HG02678 (cell line): ENCODE measurements around the gene LILRA2.
"Not testable (repeated sequence)": the region's sequence is repeated elsewhere in the genome, so short reads cannot be mapped to it uniquely, and the experiment has no call there.

Experiments used
- ATAC-seq: cut with Tn5 transposase; IDR thresholded peaks from one replicate; pipeline ENCODE4 v1.9.1; 2021; ENCODE audit warnings: mild to moderate bottlenecking, moderate library complexity; ENCODE audit not compliant: unreplicated experiment

The LILRA2 gene

GRCh38 chr19:54573330-54573872 is at the start of gene LILRA2:
TSS of gene LILRA2 (plus strand) at chr19:54573790. CDS start at chr19:54573879, 89 bp downstream.
- no peak for ATAC-seq

- no peak for ATAC-seq
Observed at GRCh38 chr19:54525636-54526035, 48.0 kb upstream of the LILRA2 start.

GRCh38 chr19:54526972-54527371 is 46.6 kb upstream of the LILRA2 start:
- ATAC-seq: no peak

GRCh38 chr19:54530866-54531265 is 42.7 kb upstream of the LILRA2 start:
- no peak for ATAC-seq

- peak; percentile 63 for ATAC-seq
Observed at GRCh38 chr19:54532528-54532927, 41.1 kb upstream of the LILRA2 start.

- no peak for ATAC-seq
Observed at GRCh38 chr19:54533476-54533875, 40.1 kb upstream of the LILRA2 start.

- no peak for ATAC-seq
Observed at GRCh38 chr19:54534156-54534555, 39.4 kb upstream of the LILRA2 start.

GRCh38 chr19:54535601-54536000 is 38.0 kb upstream of the LILRA2 start:
- no peak for ATAC-seq

GRCh38 chr19:54536956-54537355 is 36.6 kb upstream of the LILRA2 start:
- no peak for ATAC-seq

- ATAC-seq: no peak
Observed at GRCh38 chr19:54541712-54542111, 31.9 kb upstream of the LILRA2 start.

GRCh38 chr19:54548806-54549205 is 24.8 kb upstream of the LILRA2 start:
- no peak for ATAC-seq

GRCh38 chr19:54549224-54549623 is 24.4 kb upstream of the LILRA2 start:
- ATAC-seq: no peak

- no peak for ATAC-seq
Observed at GRCh38 chr19:54551293-54551692, 22.3 kb upstream of the LILRA2 start.

GRCh38 chr19:54551950-54552912 is 21.4 kb upstream of the LILRA2 start:
- ATAC-seq: no peak

GRCh38 chr19:54552913-54553310 is 20.7 kb upstream of the LILRA2 start:
- ATAC-seq: no peak

- ATAC-seq: no peak
Observed at GRCh38 chr19:54554006-54554405, 19.6 kb upstream of the LILRA2 start.

GRCh38 chr19:54554896-54555295 is 18.7 kb upstream of the LILRA2 start:
- no peak for ATAC-seq

- no peak for ATAC-seq
Observed at GRCh38 chr19:54556194-54556593, 17.4 kb upstream of the LILRA2 start.

- no peak for ATAC-seq
Observed at GRCh38 chr19:54558339-54558738, 15.3 kb upstream of the LILRA2 start.

- no peak for ATAC-seq
Observed at GRCh38 chr19:54560881-54561385, 12.7 kb upstream of the LILRA2 start.

GRCh38 chr19:54561840-54562239 is 11.8 kb upstream of the LILRA2 start:
- ATAC-seq: no peak

GRCh38 chr19:54563206-54563605 is 10.4 kb upstream of the LILRA2 start:
- ATAC-seq: not testable (repeated sequence)
